Uterus (tissue), 4 donors: ENCODE results near the gene GGACT. TPM values are rescaled to one million over a fixed set of nuclear protein-coding genes. Genes with fewer than 3 reads are reported as not detected.

Source experiments
- DNase-seq, 2 donors: peaks; one replicate each; pipeline ENCODE4 v3.0.0-alpha.2; 2019 to 2020
- H3K27ac ChIP-seq, 2 donors: fragments of 200-600 bp; sonication (generic); 1 replicate in 1 of 2; 2 replicates in 1 of 2; pipeline ENCODE4 v1.5.1; 2016 to 2018
- H3K27me3 ChIP-seq, 2 donors: fragments of 200-600 bp; sonication (generic); one replicate each; pipeline ENCODE4 v1.5.1; 2018 to 2019; ENCODE audit warnings: control low read depth in 1 of 2
- H3K36me3 ChIP-seq, 2 donors: fragments of 200-600 bp; sonication (generic); one replicate each; pipeline ENCODE4 v1.5.1; 2019; ENCODE audit warnings: control low read depth in 1 of 2
- H3K4me1 ChIP-seq, 2 donors: fragments of 200-600 bp; sonication (generic); one replicate each; pipeline ENCODE4 v1.5.1; 2018 to 2019; ENCODE audit warnings: control low read depth in 1 of 2
- H3K4me3 ChIP-seq, 2 donors: fragments of 200-600 bp; sonication (generic); 1 replicate in 1 of 2; 2 replicates in 1 of 2; pipeline ENCODE4 v1.5.1; 2018 to 2019; ENCODE audit warnings: mild to moderate bottlenecking in 1 of 2
- H3K9me3 ChIP-seq, 2 donors: fragments of 200-600 bp; sonication (generic); one replicate each; pipeline ENCODE4 v1.5.1; 2019; ENCODE audit warnings: control low read depth in 1 of 2
- CTCF ChIP-seq, 4 experiments: fragments of 200-600 bp in 2 of 4; fragments of 450-650 bp in 2 of 4; sonication (generic) in 2 of 4; IDR thresholded peaks; one replicate each; pipeline ENCODE4 v1.5.1; 2016 to 2019; ENCODE audit warnings: antibody characterized with exemption in 4 of 4, mild to moderate bottlenecking in 2 of 4, moderate library complexity in 1 of 4
- POLR2A ChIP-seq, 2 donors: fragments of 450-650 bp; IDR thresholded peaks; one replicate each; pipeline ENCODE4 v1.6.1; 2016; ENCODE audit warnings: antibody characterized with exemption in 2 of 2, mild to moderate bottlenecking in 1 of 2, moderate library complexity in 1 of 2
- intact Hi-C: fragments of 100-400 bp; cut with DNase I; formaldehyde crosslinking; loops from one replicate; pipeline ENCODE4 v1.15.1; 2023; ENCODE audit warnings: low total_unique reads
- total RNA-seq, 4 donors: library from RNA; depleted of rRNA in 3 of 4; stranded (reverse); fragments of >200 nt in 3 of 4; gene quantifications; one replicate each; pipeline versions ENCODE4 v1.1.0 to v1.2.4, GENCODE V29; 2014 to 2023
- donor health status: DM: yes; HTN: yes; CAD: no.

The GGACT gene
- total RNA-seq, 4 donors from 2014 or later = 0.26 to 5.7 (median 1.1) TPM

- H3K36me3 ChIP-seq = no peaks in the 10 kb centered on the region
- TF ChIP-seq POLR2A (IDR thresholded peaks at IDR 0.05) (no peak), CTCF (IDR thresholded peaks at IDR 0.05) (no peak)
- H3K9me3 ChIP-seq = no peaks in the 10 kb centered on the region
- DNase-seq = no peak
- H3K4me1 ChIP-seq = no peaks in the 10 kb centered on the region
- no peaks in the 10 kb centered on the region for H3K27me3 ChIP-seq
- intact Hi-C loops = no loop called here
- H3K4me3 ChIP-seq = no peak overlapping the region
- no peak overlapping the region for H3K27ac ChIP-seq
These were observed 5.7 kb upstream of the GGACT start for GRCh38 chr13:100594255-100594654.

GRCh38 chr13:100589178-100589725 is 663 bp upstream of the GGACT start:
- DNase-seq = no peak
- H3K9me3 ChIP-seq = no peaks in the 10 kb centered on the region
- intact Hi-C loops = no loop called here
- H3K27ac ChIP-seq = no peak overlapping the region
- peaks cover 0 to 4% of the 10 kb centered on the region in 2 donors for H3K4me1 ChIP-seq
- TF ChIP-seq POLR2A (IDR thresholded peaks at IDR 0.05) = no peak
- TF ChIP-seq CTCF (IDR thresholded peaks at IDR 0.05) = no peak
- H3K4me3 ChIP-seq = no peak overlapping the region
- no peaks in the 10 kb centered on the region for H3K27me3 ChIP-seq
- H3K36me3 ChIP-seq = no peaks in the 10 kb centered on the region

GRCh38 chr13:100584896-100585295 is 3.7 kb downstream of the GGACT start:
- no peak overlapping the region for H3K27ac ChIP-seq
- no peak for DNase-seq
- no peak for TF ChIP-seq CTCF (IDR thresholded peaks at IDR 0.05)
- TF ChIP-seq POLR2A (IDR thresholded peaks at IDR 0.05) = no peak
- peaks cover 0 to 4% of the 10 kb centered on the region in 2 donors for H3K4me1 ChIP-seq
- no peaks in the 10 kb centered on the region for H3K9me3 ChIP-seq
- H3K4me3 ChIP-seq = no peak overlapping the region
- H3K36me3 ChIP-seq = no peaks in the 10 kb centered on the region
- intact Hi-C loops = no loop called here
- no peaks in the 10 kb centered on the region for H3K27me3 ChIP-seq

- H3K27ac ChIP-seq = no peak overlapping the region
- H3K27me3 ChIP-seq = no peaks in the 10 kb centered on the region
- no peaks in the 10 kb centered on the region for H3K9me3 ChIP-seq
- H3K4me3 ChIP-seq = no peak overlapping the region
- H3K36me3 ChIP-seq = no peaks in the 10 kb centered on the region
- H3K4me1 ChIP-seq = no peaks in the 10 kb centered on the region
- no peak for TF ChIP-seq CTCF (IDR thresholded peaks at IDR 0.05)
- TF ChIP-seq POLR2A (IDR thresholded peaks at IDR 0.05) = no peak
- DNase-seq = no peak
- intact Hi-C loops = no loop called here
These were observed 7.1 kb downstream of the GGACT start for GRCh38 chr13:100581504-100581903.

- no peaks in the 10 kb centered on the region for H3K36me3 ChIP-seq
- DNase-seq = no peak
- no peaks in the 10 kb centered on the region for H3K4me1 ChIP-seq
- TF ChIP-seq CTCF (IDR thresholded peaks at IDR 0.05) = no peak
- TF ChIP-seq POLR2A (IDR thresholded peaks at IDR 0.05) = no peak
- no peak overlapping the region for H3K27ac ChIP-seq
- intact Hi-C loops = no loop called here
- H3K9me3 ChIP-seq = no peaks in the 10 kb centered on the region
- no peak overlapping the region for H3K4me3 ChIP-seq
- no peaks in the 10 kb centered on the region for H3K27me3 ChIP-seq
These were observed 7.6 kb downstream of the GGACT start for GRCh38 chr13:100581030-100581429.
